HG02759 (cell line): Measurements from ENCODE around the gene LMF1.

ENCODE experiments used
- ATAC-seq: cut with Tn5 transposase; IDR thresholded peaks from one replicate; pipeline ENCODE4 v1.9.1; 2021; ENCODE audit warnings: mild to moderate bottlenecking, moderate library complexity; ENCODE audit not compliant: unreplicated experiment

Gene LMF1

GRCh38 chr16:1003391-1004347 is 32.9 kb upstream of the LMF1 start:
- no peak for ATAC-seq

- no peak for ATAC-seq
These were observed 31.8 kb upstream of the LMF1 start for GRCh38 chr16:1002399-1003166.

- no peak for ATAC-seq
These were observed 30.3 kb upstream of the LMF1 start for GRCh38 chr16:1001096-1001495.

GRCh38 chr16:1000608-1001007 is 29.8 kb upstream of the LMF1 start:
- ATAC-seq: no peak

- ATAC-seq: no peak
These were observed 28.9 kb upstream of the LMF1 start for GRCh38 chr16:999677-1000076.

GRCh38 chr16:998615-999014 is 27.8 kb upstream of the LMF1 start:
- ATAC-seq: no peak

- no peak for ATAC-seq
These were observed 27.4 kb upstream of the LMF1 start for GRCh38 chr16:998211-998610.

GRCh38 chr16:997440-998051 is 26.8 kb upstream of the LMF1 start:
- ATAC-seq: no peak

- no peak for ATAC-seq
These were observed 25.9 kb upstream of the LMF1 start for GRCh38 chr16:996681-997080.

- ATAC-seq: no peak
These were observed 25.0 kb upstream of the LMF1 start for GRCh38 chr16:995783-996182.

- no peak for ATAC-seq
These were observed 24.3 kb upstream of the LMF1 start for GRCh38 chr16:995087-995486.

GRCh38 chr16:993731-994130 is 22.9 kb upstream of the LMF1 start:
- no peak for ATAC-seq

GRCh38 chr16:991773-992172 is 21.0 kb upstream of the LMF1 start:
- ATAC-seq: no peak

GRCh38 chr16:991345-991744 is 20.6 kb upstream of the LMF1 start:
- no peak for ATAC-seq

GRCh38 chr16:990516-991291 is 19.9 kb upstream of the LMF1 start:
- no peak for ATAC-seq

GRCh38 chr16:989354-989814 is 18.6 kb upstream of the LMF1 start:
- ATAC-seq: no peak

- no peak for ATAC-seq
These were observed 17.9 kb upstream of the LMF1 start for GRCh38 chr16:988471-989353.

GRCh38 chr16:987906-988305 is 17.1 kb upstream of the LMF1 start:
- no peak for ATAC-seq

GRCh38 chr16:986925-987582 is 16.3 kb upstream of the LMF1 start:
- no peak for ATAC-seq
